Activated CD4-positive, CD25-positive, alpha-beta regulatory T cell treated with anti-CD3 and anti-CD28 coated beads, Interleukin-2, amount 50 U/mL, for 72 hours (primary cell): Measurements from ENCODE around the gene ZFYVE1.
"Not testable (repeated sequence)": the region's sequence is repeated elsewhere in the genome, so short reads cannot be mapped to it uniquely, and the experiment has no call there.

ENCODE experiments used
- DNase-seq: peaks from one replicate; pipeline ENCODE4 v3.0.0; 2021

ZFYVE1 gene

DNA sequence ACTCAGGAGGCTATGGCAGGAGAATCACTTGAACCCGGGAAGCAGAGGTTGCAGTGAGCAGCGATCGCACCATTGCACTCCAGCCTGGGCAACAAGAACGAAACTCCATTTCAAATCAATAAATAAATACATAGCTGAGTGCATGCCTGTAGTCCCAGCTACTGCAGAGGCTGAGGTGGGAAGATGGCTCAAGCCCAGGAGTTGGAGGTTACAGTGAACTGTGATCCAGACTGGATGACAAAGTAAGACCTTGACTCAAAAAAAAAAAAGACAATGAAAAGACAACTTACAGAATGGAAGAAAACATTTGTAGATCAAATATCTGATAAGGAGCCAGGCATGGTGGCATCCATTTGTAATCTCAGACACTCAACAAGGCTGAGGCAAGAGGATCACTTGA, 27.6 kb downstream of the ZFYVE1 start:
- DNase-seq = no peak

DNA sequence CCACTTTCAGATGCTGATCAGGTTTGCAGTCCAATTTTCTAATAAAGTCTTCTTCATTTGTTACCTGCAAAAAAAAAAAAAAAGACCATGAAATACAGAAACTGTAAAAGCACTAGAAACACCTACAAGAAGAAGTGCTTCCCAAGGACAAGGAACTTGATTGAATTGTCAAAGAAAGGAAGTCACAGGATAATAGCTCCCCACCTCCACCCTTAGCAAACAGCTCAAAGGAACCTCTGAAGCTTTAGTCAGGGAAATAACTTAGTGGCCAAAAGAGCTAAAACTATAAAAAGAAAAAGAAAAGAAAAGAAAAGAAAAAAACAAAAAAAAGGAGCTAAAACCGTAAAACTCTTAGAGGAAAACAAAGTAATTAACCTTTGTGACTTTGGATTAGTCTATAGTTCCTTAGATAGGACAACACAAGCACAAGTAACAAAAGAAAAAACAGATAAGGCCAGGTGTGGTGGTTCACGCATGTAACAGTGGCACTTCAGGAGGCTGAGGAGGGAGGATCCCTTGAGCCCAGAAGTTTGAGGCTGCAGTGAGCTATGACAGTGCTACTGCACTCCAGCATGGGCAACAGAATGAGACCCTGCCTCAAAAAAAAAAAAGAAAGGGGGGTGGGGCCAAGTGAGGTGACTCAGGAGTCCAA, 28.5 kb downstream of the ZFYVE1 start:
- no peak for DNase-seq

DNA sequence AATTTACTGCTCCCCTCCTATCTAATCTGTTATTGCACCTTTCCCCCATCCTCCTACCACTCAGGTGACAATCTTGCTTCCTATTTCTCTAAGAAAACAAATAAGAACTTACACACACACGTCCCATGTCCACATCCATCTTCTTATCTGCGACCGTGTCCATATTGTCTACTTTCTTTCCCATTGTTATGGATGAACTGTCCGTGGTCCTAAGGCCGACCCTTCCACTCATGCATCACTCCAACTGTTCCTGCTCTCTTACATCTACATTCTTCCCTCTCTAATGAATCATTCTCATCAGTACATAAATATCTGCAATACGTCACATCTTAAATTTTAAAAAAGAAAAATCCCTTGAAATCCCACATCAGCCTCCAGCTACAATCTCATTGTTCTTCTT, 30.0 kb downstream of the ZFYVE1 start:
- no peak for DNase-seq

DNA sequence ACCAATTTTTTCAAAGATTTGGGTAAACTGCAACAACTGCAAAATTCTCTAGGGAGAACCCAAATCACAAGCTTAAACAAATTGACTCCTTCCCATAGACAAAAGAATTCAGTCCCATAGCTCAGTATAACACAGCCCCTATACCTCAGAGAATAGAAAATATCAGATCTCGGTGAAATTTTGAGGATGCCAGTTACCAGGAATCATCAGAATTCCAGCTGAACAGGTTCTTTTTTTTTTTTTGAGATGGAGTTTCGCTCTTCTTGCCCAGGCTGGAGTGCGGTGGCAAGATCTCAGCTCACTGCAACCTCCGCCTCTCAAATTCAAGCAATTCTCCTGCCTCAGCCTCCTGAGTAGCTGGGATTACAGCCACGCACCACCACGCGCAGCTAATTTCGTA, 36.7 kb downstream of the ZFYVE1 start:
- no peak for DNase-seq

DNA sequence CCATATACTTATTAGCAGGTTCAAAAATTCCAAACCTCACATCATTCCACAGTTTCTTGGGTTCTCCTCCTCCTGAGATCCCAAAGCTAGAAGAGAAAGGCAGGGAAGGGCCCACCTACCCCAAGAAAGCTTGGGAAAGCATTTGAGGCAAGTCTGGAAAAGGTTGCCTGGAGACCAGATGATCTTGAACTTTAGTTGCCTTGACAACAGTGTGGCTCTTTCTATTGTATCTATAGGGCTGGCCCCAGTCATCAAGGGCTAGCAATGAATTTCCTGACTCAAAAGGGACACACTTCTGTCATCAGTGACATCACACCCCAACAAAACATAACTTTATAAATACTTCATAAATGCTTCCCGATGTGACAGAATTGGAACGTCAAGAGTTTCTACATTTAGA, 40.0 kb downstream of the ZFYVE1 start:
- no peak for DNase-seq

DNA sequence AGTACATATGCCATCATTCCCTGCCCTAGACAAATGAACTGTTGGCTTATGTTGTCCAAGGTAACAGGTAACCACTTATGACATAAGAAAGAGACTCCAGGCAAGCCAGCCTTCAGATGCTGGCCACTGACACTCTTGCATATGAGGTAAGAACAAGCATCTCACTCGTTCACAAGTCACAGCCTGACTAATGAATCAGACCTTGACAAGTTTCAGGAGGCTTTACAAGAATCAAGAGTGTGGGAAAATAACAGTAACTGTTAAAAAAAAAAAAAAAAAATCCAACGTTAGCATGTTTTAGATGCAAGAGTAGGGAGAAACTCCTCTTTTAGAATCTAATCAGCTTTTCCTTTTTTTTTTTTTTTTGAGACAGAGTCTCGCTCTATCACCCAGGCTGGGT, 40.7 kb downstream of the ZFYVE1 start:
- no peak for DNase-seq

DNA sequence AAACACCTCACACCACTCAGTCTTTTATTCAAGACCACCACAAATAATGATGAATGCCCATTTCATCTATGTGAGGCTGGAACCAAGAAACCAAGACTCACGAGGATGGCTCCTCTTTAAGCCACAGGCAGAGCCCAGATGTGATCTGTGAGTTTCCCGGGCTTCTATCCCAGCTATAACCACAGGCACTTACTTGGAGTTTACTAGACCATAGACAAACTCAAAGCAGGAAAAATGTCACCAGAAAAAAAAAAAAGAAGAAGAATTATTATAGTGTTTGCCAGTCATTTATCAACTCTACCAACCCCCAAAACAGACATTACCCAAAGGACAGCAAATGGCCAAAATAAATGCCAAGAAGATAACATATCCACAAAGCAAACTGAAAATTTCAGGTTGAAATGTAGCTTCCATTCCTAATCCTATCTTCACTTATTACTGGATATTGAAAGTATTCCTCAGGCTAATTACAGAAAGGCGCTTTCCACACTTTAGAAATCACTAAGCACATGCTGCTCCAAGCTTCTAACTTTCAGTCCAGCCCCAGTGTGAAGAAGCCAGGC, 44.7 kb downstream of the ZFYVE1 start:
- no peak for DNase-seq

DNA sequence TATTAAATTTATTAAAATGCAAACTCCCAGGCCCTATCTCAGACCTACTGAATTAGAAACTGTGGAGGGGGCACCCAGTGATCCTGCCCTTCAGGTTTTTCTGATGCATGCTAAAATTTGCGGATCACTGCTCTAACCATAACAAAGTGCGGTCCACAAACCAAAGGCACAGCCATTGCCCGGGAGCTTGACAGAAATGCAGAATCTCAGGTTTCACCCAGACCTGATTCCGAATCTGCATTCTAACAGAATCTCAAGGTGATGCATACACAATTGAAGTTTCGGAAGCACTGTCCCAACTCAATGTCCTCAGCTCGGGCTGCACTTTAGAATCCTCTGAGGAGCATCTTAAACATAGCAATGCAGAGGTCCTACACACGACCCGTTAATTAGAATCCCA, 46.0 kb downstream of the ZFYVE1 start:
- DNase-seq = no peak

DNA sequence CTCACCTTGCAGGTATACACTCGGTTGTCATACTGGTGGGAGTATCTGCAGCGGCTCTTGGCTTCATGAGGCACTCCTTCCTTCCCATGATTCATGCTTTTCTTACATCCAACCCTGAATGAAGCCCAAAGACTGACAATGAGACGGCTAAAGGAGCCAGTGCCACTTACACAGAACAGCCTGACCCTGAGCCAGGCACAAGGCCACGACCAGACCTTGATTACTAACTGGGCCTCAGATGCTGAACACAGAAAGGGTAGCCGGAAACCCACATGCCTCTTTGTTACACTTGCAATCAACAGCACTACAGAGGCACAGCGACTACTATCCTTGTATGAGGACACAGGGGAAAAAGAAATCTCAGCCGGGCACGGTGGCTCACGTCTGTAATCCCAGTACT, 48.0 kb downstream of the ZFYVE1 start:
- no peak for DNase-seq

DNA sequence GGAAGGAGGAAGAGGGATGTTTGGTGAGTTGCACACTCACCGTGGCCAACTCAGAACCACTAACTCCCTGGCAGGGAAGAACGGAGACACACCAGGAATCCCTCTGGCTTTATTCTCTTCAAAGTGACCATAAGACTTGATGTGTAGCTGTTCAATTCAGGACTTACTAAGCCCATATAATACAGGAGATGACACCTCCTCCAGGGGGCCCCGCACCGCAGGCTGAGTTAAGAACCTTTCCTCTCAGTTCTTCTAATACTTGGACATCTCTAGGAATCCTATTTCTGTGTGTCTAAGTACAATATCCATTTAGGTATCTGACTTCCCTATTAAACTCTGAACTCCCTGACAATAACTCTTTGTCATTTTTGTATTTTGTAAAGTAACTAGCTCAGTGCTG, 51.1 kb downstream of the ZFYVE1 start:
- DNase-seq = no peak

DNA sequence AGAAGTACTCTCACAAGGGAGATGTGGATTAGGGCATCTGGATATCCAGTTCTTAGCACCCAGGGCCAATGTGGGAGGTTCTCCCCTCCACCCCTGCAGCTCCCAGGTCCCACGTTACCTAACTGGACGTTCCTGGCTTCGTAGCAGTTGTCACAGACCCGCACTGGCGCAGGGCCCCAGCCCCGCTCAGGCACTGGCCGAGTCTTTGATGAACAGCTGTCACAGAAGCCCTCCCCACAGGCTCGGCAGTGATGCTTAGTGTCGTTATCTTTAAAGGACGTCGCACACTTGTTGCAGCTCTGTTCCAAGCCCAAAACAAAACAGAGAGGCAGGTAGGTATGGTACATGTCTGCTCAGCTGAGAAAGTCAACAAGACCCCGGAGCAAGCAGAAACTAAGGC, 52.2 kb downstream of the ZFYVE1 start:
- no peak for DNase-seq

DNA sequence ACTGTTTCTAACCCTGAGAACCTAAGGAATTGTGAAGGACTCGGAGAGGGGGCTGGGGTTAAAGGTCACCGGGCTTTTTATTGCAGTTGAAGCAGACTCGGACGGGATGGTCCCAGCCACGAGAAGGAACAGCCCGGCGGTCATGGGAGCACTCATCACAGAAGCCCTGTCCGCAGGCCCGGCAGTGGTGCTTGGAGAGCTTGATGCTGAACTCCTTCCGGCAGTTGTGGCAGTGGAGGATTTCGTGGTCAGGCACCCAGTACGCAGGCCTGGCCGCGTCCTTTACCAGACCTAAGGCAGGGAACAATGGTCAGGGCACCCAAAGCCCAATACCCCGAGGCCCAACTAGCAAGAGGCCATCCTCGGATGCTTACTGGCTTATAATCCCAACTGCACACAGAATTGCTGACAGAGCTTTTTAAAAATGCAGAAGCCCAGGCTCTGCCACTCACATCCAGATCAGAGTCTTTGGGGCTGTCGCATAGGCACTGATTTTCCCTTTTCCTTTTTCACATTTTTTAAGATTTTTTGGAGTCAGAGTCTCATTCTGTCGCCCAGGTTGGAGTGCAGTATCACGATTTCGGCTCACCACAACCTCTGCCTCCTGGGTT, 56.0 kb downstream of the ZFYVE1 start:
- no peak for DNase-seq

DNA sequence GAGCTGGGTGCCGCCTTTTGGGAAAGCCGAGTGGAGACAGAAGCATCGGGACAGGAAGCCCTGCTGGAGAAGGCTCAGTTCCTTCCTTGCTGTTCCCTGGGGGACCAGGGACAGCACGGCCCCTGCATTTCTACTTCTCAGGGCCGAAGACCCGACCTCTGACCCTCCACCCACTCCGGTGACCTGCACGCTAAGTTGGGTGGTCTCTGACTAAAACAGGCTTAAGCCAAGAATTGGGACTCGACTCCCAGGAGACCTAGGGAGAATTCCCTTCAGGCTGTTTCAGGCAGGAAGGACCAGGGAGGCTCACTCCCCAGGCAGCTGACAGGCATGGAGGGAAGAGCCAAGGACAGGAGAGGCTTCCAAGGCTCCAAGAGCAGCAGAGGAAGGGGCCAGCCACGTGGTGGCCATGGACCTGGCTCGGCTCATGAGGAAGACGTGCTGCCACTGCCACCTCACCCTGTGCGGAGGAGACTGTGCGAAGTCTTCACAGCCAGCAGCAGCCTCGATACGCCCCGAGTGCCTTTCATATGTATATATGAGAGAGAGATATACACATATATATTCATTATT, 56.8 kb downstream of the ZFYVE1 start:
- no peak for DNase-seq

DNA sequence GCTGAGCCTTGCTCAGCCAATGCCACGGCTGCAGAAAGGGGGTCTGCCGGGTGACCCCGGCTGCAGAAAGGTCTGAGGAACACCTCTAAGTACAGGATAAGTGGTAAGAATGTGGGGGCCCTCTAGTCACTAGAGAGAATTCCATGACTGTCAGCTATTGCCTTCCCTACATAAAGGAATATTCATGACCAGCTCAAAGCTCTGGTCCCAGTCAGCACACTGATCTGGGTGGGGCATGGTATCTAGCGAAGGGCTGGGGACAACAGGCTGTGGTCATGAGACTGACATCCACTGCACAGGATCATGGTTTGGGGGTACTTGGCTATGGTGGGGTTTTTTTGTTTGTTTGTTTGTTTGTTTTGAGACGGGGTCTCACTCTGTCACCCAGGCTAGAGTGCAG, 58.6 kb downstream of the ZFYVE1 start:
- no peak for DNase-seq

DNA sequence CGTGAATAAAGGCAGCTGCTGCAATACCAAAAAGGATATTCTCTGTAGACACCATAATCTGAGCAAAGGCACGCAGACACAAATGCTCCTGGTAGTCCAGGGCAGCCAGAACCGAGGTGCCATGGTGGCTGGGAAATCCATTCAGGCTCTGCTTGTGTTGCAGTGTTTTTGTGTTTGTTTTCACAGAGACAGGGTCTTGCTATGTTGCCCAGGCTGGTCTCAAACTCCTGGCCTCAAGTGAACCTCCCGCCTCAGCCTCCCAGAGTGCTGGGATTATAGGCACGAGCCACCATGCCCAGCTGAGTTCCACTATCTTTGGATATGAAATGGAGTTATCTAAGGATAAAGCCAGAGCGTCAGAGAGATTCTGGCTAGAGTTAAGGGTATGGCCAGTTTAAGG, 60.9 kb downstream of the ZFYVE1 start:
- no peak for DNase-seq

DNA sequence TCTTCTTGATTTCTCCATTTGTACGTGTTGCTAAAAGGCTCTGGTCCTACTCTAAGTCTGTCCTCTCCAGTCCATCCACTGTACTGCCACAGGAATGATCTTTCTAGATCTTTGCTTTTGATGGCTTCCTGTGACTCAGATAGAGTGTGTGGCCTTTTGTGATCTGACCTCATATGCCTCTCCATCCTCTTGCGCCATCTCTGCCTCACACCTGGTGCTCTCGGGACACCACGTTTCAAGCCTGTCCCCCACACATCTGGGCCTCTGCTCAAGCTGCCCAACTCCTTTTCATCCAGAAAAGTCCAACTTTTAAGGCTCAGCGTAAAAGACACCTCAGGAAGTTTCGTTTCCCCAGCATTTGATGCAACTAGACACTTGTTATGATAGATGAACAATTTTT, 61.7 kb downstream of the ZFYVE1 start:
- no peak for DNase-seq

DNA sequence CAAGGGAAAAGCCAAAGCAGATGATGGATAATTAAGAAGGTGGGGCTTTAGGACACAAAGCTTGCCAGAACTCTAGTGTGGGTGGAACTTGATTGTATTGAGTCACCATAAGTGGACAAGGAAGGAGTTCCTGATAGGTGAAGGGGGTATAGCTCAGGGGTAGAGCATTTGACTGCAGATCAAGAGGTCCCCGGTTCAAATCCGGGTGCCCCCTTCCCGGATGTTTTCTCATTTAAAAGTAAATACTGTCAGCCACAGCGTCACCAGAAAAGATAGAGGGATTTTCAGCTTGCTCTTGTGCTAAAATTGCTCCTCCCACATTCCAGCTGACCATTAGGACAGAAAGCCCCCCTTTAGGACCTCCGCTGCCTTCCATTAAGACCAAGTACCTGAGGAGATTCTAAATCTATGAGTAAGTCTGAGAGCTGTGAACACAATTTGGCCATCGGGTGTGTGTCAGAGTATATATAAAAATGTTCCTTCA, 64.0 kb downstream of the ZFYVE1 start:
- DNase-seq = no peak

DNA sequence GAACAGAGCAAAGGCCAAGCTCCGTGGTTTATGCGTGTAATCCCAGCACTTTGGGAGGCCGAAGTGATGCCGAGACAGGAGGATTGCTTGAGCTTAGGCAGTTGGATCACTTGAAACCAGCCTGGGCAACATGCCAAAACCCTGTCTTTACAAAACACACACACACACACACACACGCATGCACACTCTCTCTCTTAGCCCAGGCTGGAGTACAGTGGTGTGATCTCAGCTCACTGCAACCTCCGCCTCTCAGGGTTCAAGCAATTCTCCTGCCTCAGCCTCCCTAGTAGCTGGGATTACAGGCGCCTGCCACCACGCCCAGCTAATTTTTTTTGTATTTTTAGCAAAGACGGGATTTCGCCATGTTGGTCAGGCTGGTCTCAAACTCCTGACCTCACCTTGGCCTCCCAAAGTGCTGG, 64.6 kb downstream of the ZFYVE1 start:
- DNase-seq = not testable (repeated sequence)

DNA sequence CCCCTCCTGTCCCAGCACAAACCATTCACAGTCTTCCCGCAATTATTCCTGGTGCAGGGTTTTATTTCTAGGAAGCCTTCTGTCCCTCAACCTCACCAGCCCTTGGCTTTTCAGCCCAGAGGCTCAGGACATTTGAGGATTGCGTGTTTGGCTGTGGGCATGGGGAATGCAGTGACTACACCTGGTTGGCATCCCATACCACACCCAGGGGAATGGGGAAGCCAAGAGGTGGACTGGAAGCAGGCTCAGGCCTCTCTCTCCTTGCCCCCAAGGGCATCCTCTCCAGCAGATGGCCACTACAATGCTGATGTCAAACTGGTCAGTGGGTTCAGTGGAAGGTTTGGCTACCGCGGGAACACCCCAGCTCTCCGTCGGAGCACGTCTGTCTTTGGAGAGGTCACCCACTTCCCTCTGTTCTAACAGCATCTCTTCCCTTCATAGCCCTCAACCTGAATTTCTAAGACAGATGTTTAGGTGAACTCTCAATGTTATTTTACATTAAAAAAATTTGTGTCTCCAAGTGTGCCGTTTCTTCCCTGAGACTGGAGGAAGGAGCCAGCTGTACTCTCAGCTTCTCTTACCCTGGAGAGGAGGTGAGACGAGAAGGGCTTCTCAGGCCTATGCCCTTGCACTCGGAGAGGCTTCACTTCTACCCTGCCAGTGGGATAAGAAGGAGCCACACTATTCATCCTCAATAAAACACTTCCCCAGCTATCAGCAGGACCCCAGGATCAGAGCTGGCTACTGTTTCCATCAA, 65.1 kb downstream of the ZFYVE1 start:
- DNase-seq = no peak

DNA sequence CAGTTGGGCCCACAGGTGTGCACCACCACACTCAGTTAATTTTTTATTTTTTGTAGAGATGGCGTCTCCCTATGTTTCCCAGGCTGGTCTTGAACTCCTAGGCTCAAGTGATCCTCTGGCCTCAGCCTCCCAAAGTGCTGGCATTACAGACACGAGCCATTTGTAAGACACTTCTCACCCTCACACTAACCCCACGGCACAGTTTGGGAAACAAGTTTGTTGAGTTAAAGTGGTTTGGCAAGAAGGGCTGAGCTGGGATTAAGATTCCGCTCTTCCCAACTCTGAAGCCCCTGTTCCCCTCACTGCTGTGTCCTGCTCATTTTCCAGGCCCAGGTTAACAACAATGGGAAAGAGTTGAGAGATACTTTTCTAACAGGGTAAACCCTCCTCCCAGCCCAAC, 65.9 kb downstream of the ZFYVE1 start:
- DNase-seq = not testable (repeated sequence)

DNA sequence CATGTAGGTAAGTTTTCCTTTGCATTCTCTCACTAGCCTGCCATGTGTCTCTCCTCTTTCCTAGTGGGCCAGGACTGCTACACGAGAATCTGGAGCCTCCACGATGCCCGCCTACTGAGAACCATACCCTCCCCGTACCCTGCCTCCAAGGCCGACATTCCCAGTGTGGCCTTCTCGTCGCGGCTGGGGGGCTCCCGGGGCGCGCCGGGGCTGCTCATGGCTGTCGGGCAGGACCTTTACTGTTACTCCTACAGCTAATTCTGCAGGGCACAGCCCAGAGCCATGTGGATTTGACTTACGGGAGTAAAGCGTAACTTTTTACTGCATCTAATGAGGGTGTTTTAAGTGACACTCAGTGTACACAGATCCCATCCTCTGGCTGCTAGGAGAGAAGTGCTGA, 68.4 kb downstream of the ZFYVE1 start:
- no peak for DNase-seq

DNA sequence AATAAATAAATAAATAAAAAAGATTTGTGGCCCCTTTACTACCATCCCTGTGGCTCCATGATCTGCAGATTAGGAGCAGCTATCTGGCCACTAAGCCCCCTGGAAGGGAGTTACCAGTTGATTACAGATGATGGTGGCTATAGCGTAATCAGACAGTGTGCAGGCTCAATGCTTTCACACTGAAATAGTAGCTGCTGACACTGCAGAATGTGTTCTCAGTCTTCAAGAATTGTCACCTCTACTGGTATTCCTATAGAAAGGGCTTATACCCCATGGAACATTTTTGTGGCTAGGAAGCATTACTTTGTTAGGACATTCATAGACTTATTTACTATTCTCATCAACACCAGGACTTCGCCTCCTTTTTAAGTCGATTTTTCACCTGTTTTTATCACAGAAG, 69.7 kb downstream of the ZFYVE1 start:
- DNase-seq = no peak

DNA sequence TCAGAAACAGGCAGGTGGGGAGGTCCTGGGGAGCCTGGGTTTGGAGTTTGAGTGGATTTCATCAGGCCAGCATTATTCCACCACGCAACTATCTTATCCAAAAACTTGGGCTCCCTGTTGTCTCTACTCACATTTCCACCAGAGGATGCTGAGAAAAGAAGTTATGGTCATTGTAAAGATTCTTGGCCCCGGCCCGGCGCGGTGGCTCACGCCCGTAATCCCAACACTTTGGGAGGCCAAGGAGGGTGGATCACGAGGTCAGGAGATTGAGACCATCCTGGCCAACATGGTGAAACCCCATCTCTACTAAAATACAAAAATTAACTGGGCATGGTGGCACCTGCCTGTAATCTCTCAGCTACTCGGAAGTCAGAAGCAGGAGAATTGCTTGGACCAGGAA, 70.2 kb downstream of the ZFYVE1 start:
- not testable (repeated sequence) for DNase-seq

DNA sequence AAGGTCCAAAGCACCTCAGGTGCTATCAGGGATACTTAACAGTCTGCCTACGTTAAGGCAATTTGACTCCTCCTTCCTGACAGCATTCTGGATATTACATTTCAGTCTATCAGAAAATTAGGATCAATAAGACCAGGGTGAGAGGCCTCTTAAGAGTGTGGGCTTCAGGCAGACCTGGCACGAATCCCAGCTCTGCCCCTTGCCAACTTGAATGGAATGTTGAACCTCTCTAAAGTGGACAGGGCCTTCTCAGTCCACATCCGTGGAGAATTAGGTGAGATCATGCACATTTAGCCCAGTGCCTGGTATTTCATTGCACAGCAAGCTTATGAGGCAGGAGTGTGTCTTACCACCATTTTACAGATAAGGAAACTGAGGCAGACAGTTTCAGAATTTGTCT, 74.7 kb downstream of the ZFYVE1 start:
- DNase-seq = no peak
